Esophagus squamous epithelium (tissue), 4 donors: ENCODE measurements around the gene CADM2.

ENCODE experiments used
- CTCF ChIP-seq, 6 experiments: fragments of 450-650 bp in 4 of 6; fragments of 200-600 bp in 2 of 6; sonication (generic) in 2 of 6; IDR thresholded peaks; one replicate each; pipeline ENCODE4 v1.5.1; 2016 to 2019; ENCODE audit warnings: antibody characterized with exemption in 6 of 6, mild to moderate bottlenecking in 4 of 6, moderate library complexity in 4 of 6
- POLR2A ChIP-seq, 4 donors: fragments of 450-650 bp; IDR thresholded peaks; one replicate each; pipeline ENCODE4 v1.6.1; 2017; ENCODE audit warnings: antibody characterized with exemption in 4 of 4, mild to moderate bottlenecking in 4 of 4, moderate library complexity in 3 of 4

- TF ChIP-seq CTCF (IDR thresholded peaks at IDR 0.05) = no peak
- TF ChIP-seq POLR2A (IDR thresholded peaks at IDR 0.05) = no peak
Measured at GRCh38 chr3:85851071-85851470, 892.3 kb downstream of the CADM2 start.
